K562 (cell line): ENCODE data around the gene CEBPE. TPM values are rescaled to one million over a fixed set of nuclear protein-coding genes. Genes with fewer than 3 reads are reported as not detected.
A peak's percentile ranks its signal among the peaks of the same experiment; 100 is the strongest.

Experiments
- ATAC-seq: fragments of 200-7000 bp; cut with Tn5 transposase; 3 replicates; pipeline ENCODE4 v1.9.1; 2020; ENCODE audit warnings: moderate library complexity
- BruUV-seq: library from RNA; stranded (reverse); fragments of 400-500 nt; replicated peaks from 2 replicates; lab custom pipeline; 2021; lab: Mats Ljungman, UMichigan
- CTCF ChIA-PET: fragments of 300-600 bp; formaldehyde crosslinking; extraction: SDS; loops from one replicate; lab custom pipeline; 2021; ENCODE audit warnings: low intra/inter-chr PET ratio; lab: Yijun Ruan, JAX
- POLR2A ChIA-PET: fragments of 300-600, 350-650 bp; sonication (Branson Sonifier 250); formaldehyde crosslinking; extraction: SDS; loops from one replicate; lab custom pipeline; 2021; ENCODE audit warnings: antibody characterized with exemption, inconsistent platforms; lab: Yijun Ruan, JAX
- DNase-seq, 4 experiments: peaks; one replicate each; pipeline versions ENCODE4 v3.0.0 to v3.0.0-alpha.2; 2011 to 2018; ENCODE audit warnings: low spot score in 3 of 4, mixed read lengths in 3 of 4; ENCODE audit errors: extremely low read depth in 1 of 4
- FAIRE-seq: peaks from 2 replicates; lab custom pipeline; 2011; peaks lifted over from hg19 to GRCh38; lab: Jason Lieb, UNC
- H2AFZ ChIP-seq: 2 replicates; pipeline ENCODE4 v1.6.0; 2011; ENCODE audit warnings: low read depth, low read length, control low read depth, inconsistent platforms
- H3K27ac ChIP-seq: fragments of 200-600 bp; 3 replicates; pipeline ENCODE4 v1.8.0; 2011; ENCODE audit warnings: low read depth, mild to moderate bottlenecking, control low read depth, inconsistent platforms, low read length, moderate library complexity, mixed read lengths; ENCODE audit errors: extremely low read depth
- H3K27me3 ChIP-seq, 2 experiments: fragments of 300-600 bp in 1 of 2; 2 replicates in 1 of 2; 3 replicates in 1 of 2; pipeline versions ENCODE4 v1.6.0 to v1.8.0; 2011; ENCODE audit warnings: inconsistent platforms in 2 of 2, low read length in 2 of 2, mild to moderate bottlenecking in 1 of 2, mixed read lengths in 1 of 2, moderate library complexity in 1 of 2; ENCODE audit not compliant: control insufficient read depth in 2 of 2, insufficient read depth in 2 of 2
- H3K36me3 ChIP-seq: fragments of 300-600 bp; 3 replicates; pipeline ENCODE4 v1.8.0; 2011; ENCODE audit warnings: mild to moderate bottlenecking, low read length, inconsistent platforms; ENCODE audit not compliant: control insufficient read depth, insufficient read depth
- H3K4me1 ChIP-seq, 2 experiments: fragments of 200-600 bp in 1 of 2; replicated peaks in 1 of 2; 2 replicates in 1 of 2; 3 replicates in 1 of 2; pipeline versions ENCODE4 v1.5.1 to v1.8.0; 2011; ENCODE audit warnings: inconsistent platforms in 2 of 2, low read length in 2 of 2, mild to moderate bottlenecking in 1 of 2, mixed read lengths in 1 of 2, moderate library complexity in 1 of 2; ENCODE audit not compliant: control insufficient read depth in 2 of 2, insufficient read depth in 2 of 2
- H3K4me2 ChIP-seq: 2 replicates; pipeline ENCODE4 v1.6.1; 2011; ENCODE audit warnings: low read length, control low read depth, inconsistent platforms, mixed read lengths; ENCODE audit not compliant: insufficient read depth
- H3K4me3 ChIP-seq: fragments of 200-600 bp; sonication (generic), shearing (Covaris generic); 2 replicates; pipeline ENCODE4 v1.5.1; 2016; ENCODE audit warnings: control low read depth, inconsistent platforms
- H3K79me2 ChIP-seq: fragments of 200-600 bp; 3 replicates; pipeline ENCODE4 v1.8.0; 2011; ENCODE audit warnings: low read length, inconsistent platforms; ENCODE audit not compliant: control insufficient read depth, insufficient read depth
- H3K9ac ChIP-seq, 2 experiments: 2 replicates each; pipeline versions ENCODE4 v1.6.0 to v1.6.1; 2011; ENCODE audit warnings: low read depth in 2 of 2, low read length in 2 of 2, control low read depth in 1 of 2, inconsistent platforms in 1 of 2, mild to moderate bottlenecking in 1 of 2, mixed read lengths in 1 of 2; ENCODE audit not compliant: insufficient read depth in 1 of 2
- H3K9me1 ChIP-seq: one replicate; pipeline ENCODE4 v1.6.0; 2011; ENCODE audit warnings: inconsistent platforms, mild to moderate bottlenecking, low read length, moderate library complexity; ENCODE audit not compliant: control insufficient read depth, insufficient read depth
- H3K9me3 ChIP-seq: replicated peaks from 2 replicates; pipeline ENCODE4 v1.5.1; 2011; ENCODE audit warnings: low read depth, low read length, inconsistent platforms; ENCODE audit not compliant: control insufficient read depth, insufficient read depth
- H4K20me1 ChIP-seq: replicated peaks from 2 replicates; pipeline ENCODE4 v1.6.1; 2011; ENCODE audit warnings: low read length, inconsistent platforms, mixed read lengths; ENCODE audit not compliant: control insufficient read depth, insufficient read depth
- CBFA2T2 ChIP-seq: fragments of 450-650 bp; conservative IDR thresholded peaks from 2 replicates; pipeline ENCODE4 v1.6.1; 2017; ENCODE audit warnings: mild to moderate bottlenecking
- CBFA2T3 ChIP-seq: fragments of 450-650 bp; IDR thresholded peaks from 2 replicates; pipeline ENCODE4 v1.6.1; 2017
- EP300 ChIP-seq: IDR thresholded peaks from 2 replicates; pipeline ENCODE4 v1.6.1; 2012; ENCODE audit warnings: low read length, improper control_type of control experiment
- HMGN3 ChIP-seq: IDR thresholded peaks from 2 replicates; pipeline ENCODE4 v1.6.1; 2011; ENCODE audit warnings: borderline replicate concordance, low read depth, mild to moderate bottlenecking, mixed read lengths, low read length; ENCODE audit not compliant: insufficient read length; ENCODE audit errors: extremely low read depth
- HNRNPUL1 ChIP-seq: fragments of 200-400 bp; formaldehyde crosslinking; IDR thresholded peaks from 2 replicates; pipeline ENCODE4 v1.6.1; 2017; ENCODE audit warnings: low read length
- KLF13 ChIP-seq: fragments of 450-650 bp; IDR thresholded peaks from 2 replicates; pipeline ENCODE4 v1.6.1; 2016; ENCODE audit warnings: missing genetic modification characterization, low read depth, mild to moderate bottlenecking, missing compliant biosample characterization, moderate library complexity, borderline replicate concordance
- LEF1 ChIP-seq: fragments of 450-650 bp; IDR thresholded peaks from 2 replicates; pipeline ENCODE4 v1.6.1; 2016; ENCODE audit warnings: mild to moderate bottlenecking
- RFX1 ChIP-seq: fragments of 450-650 bp; IDR thresholded peaks from 2 replicates; pipeline ENCODE4 v1.6.1; 2016; ENCODE audit warnings: mild to moderate bottlenecking, moderate library complexity
- SMARCA4 ChIP-seq: fragments of 450-650 bp; IDR thresholded peaks from 2 replicates; pipeline ENCODE4 v1.6.1; 2016
- TFE3 ChIP-seq: fragments of 450-650 bp; formaldehyde crosslinking; IDR thresholded peaks from 2 replicates; pipeline ENCODE4 v1.4.0; 2020; ENCODE audit warnings: mild to moderate bottlenecking, mixed read lengths
- TRIM24 ChIP-seq, 2 experiments: fragments of 450-650 bp; IDR thresholded peaks; 2 replicates each; pipeline ENCODE4 v1.6.1; 2016
- ZNF277 ChIP-seq: fragments of 250-450 bp; sonication (Bioruptor Pico); IDR thresholded peaks from 2 replicates; pipeline ENCODE4 v1.8.0; 2022; ENCODE audit warnings: inconsistent platforms, mild to moderate bottlenecking, moderate library complexity, borderline replicate concordance
- ZNF282 ChIP-seq: sonication (generic); formaldehyde crosslinking; IDR thresholded peaks from 2 replicates; pipeline ENCODE4 v1.8.1; 2023; ENCODE audit warnings: missing genetic modification reagents
- ZNF609 ChIP-seq: sonication (generic); formaldehyde crosslinking; IDR thresholded peaks from 2 replicates; pipeline ENCODE4 v1.8.1; 2023; ENCODE audit warnings: missing genetic modification reagents, mild to moderate bottlenecking, borderline replicate concordance
- ZNF644 ChIP-seq: fragments of 200-800 bp; sonication (Bioruptor generic); IDR thresholded peaks from 2 replicates; pipeline ENCODE4 v1.6.1; 2016; ENCODE audit warnings: low read depth, missing genetic modification characterization, missing compliant biosample characterization
- WGBS: fragments of 100-300 bp; shearing (Covaris generic); methylation state at CpG from one replicate; pipeline ENCODE4 v1.1.6; 2016; ENCODE audit warnings: low coverage, mixed read lengths; ENCODE audit not compliant: insufficient coverage; ENCODE audit errors: missing lambda C conversion rate; 5-methylcytosine and 5-hydroxymethylcytosine counted together
- in situ Hi-C: fragments of 300-500 bp; cut with MboI; formaldehyde crosslinking; loops from 4 replicates; pipeline ENCODE4 v1.15.0; 2018; ENCODE audit warnings: inconsistent platforms, mixed read lengths
- intact Hi-C: fragments of 100-400 bp; cut with micrococcal nuclease; formaldehyde crosslinking; loops from 2 replicates; pipeline ENCODE4 v1.14.2; 2022
- polyA plus RNA-seq, 8 experiments: library from polyadenylated mRNA; depleted of rRNA in 4 of 8; stranded (reverse) in 5 of 8; unstranded in 3 of 8; fragments of >200 nt; fragmentation: Nextera tagmentation in 2 of 8; fragmentation: Illumina TruSeq in 1 of 8; extraction: Ambion mirVana in 2 of 8; extraction: Trizol in 1 of 8; gene quantifications; 2 replicates each; pipeline versions ENCODE4 v1.2.1 to v1.2.3, GENCODE V29; 2011 to 2014; ENCODE audit warnings: inconsistent platforms in 1 of 8, missing spikeins in 1 of 8
- total RNA-seq, 7 experiments: library from RNA; depleted of rRNA in 6 of 7; stranded (reverse); fragments of >200 nt in 6 of 7; fragmentation: Illumina TruSeq in 2 of 7; extraction: Trizol in 2 of 7; gene quantifications; 2 replicates each; pipeline versions ENCODE4 v1.2.1 to v1.2.3, GENCODE V29; 2011 to 2021; ENCODE audit warnings: low replicate concordance in 1 of 7

The CEBPE gene
- total and polyA plus RNA-seq, 9 of the 15 experiments (the other 6 are each of a cell fraction or from before 2014, with no cell fraction given), result 0.09 to 0.15 (median 0.13) TPM; not detected in 6

GRCh38 chr14:23124337-23124954 is 5.4 kb upstream of the CEBPE start:
- in situ Hi-C loops, result loop anchor here (5.0 kb wide), 1 partner anchor 63 kb away; no protein-coding TSS in a partner anchor
- TF ChIP-seq SMARCA4 (no peak), CBFA2T3 (peak; percentile 75), HNRNPUL1 (no peak), RFX1 (no peak), TFE3 (no peak), TRIM24 (IDR thresholded peaks at IDR 0.05) (no peak), ZNF277 (no peak), KLF13 (tag) (no peak), EP300 (peak; percentile 30; the same call in 1 of the 2 replicates), ZNF609 (CRISPR knock-in tag) (no peak), ZNF644 (no peak), HMGN3 (no peak), CBFA2T2 (peak; percentile 50), ZNF282 (no peak), LEF1 (no peak)

More at GRCh38 chr14:23124337-23124954, 5.4 kb upstream of the CEBPE start:
- Histone ChIP-seq H4K20me1 (no peaks in the 10 kb centered on the region), H3K4me2 (no peak overlapping the region), H2AFZ (peak overlapping the region; percentile 61; the same call in 1 of the 2 replicates), H3K79me2 (no peaks in the 10 kb centered on the region), H3K27me3 (no peaks in the 10 kb centered on the region), H3K36me3 (no peaks in the 10 kb centered on the region), H3K4me1 (peaks cover 60 to 65% of the 10 kb centered on the region in 2 experiments), H3K9me1 (no peaks in the 10 kb centered on the region), H3K9me3 (no peaks in the 10 kb centered on the region), H3K27ac (no peak overlapping the region), H3K4me3 (no peak overlapping the region), H3K9ac (no peak overlapping the region)
- CTCF ChIA-PET, result interaction anchor here (7.4 kb wide), 1 partner anchor 62 kb away, joined by 310 read pairs; the partner anchor contains the start of gene SLC7A8
- POLR2A ChIA-PET, result interaction anchor here (0.6 to 1.8 kb wide), 10 partner anchors 9 to 249 kb away, joined by 3 to 4 read pairs (median 3); partner anchors contain the start of gene RNF212B
- no peak for ATAC-seq
- intact Hi-C loops, result loop anchor here (5.0 kb wide), 3 partner anchors 43 to 438 kb away; partner anchors contain the start of gene PPP1R3E
- WGBS, result 69% methylated on average over 13 of the region's 13 CpGs
- no peak for FAIRE-seq
- no TSS peak for BruUV-seq
- no peak for DNase-seq
